HEK293 (cell line): ENCODE data around the gene IFT122.
A peak's percentile ranks its signal among the peaks of the same experiment; 100 is the strongest.
"Not testable (repeated sequence)": the region's sequence is repeated elsewhere in the genome, so short reads cannot be mapped to it uniquely, and the experiment has no call there.

Experiments used
- CTCF ChIA-PET: fragments of 350-600 bp; formaldehyde crosslinking; extraction: SDS; loops from one replicate; lab custom pipeline; 2021; ENCODE audit warnings: antibody characterized with exemption; lab: Yijun Ruan, JAX
- POLR2A ChIA-PET: fragments of 300-600 bp; formaldehyde crosslinking; extraction: SDS; loops from one replicate; lab custom pipeline; 2020; ENCODE audit warnings: antibody characterized with exemption, inconsistent platforms; lab: Yijun Ruan, JAX
- H3K27ac ChIP-seq: fragments of 200-500 bp; sonication (Bioruptor generic); 2 replicates; pipeline ENCODE4 v1.5.1; 2014; ENCODE audit warnings: low read depth, low read length, control low read depth, inconsistent platforms; ENCODE audit errors: extremely low read depth
- H3K36me3 ChIP-seq, 2 experiments: fragments of 200-500 bp in 1 of 2; sonication (Bioruptor generic) in 1 of 2; 1 replicate in 1 of 2; 2 replicates in 1 of 2; pipeline ENCODE4 v1.5.1; 2014 to 2017; ENCODE audit warnings: inconsistent platforms in 2 of 2, low read length in 2 of 2; ENCODE audit not compliant: control insufficient read depth in 2 of 2, insufficient read depth in 1 of 2
- H3K4me1 ChIP-seq: fragments of 200-500 bp; sonication (Bioruptor generic); 2 replicates; pipeline ENCODE4 v1.5.1; 2014; ENCODE audit warnings: mild to moderate bottlenecking, low read length, inconsistent platforms; ENCODE audit not compliant: control insufficient read depth, insufficient read depth
- H3K4me3 ChIP-seq: 2 replicates; pipeline ENCODE4 v1.5.1; 2011; ENCODE audit warnings: low read depth, mild to moderate bottlenecking, control low read depth, low read length, moderate library complexity
- H3K9me3 ChIP-seq: fragments of 200-500 bp; sonication (Bioruptor generic); 2 replicates; pipeline ENCODE4 v1.5.1; 2014; ENCODE audit warnings: low read depth, low read length, inconsistent platforms; ENCODE audit not compliant: control insufficient read depth, insufficient read depth
- CTCF ChIP-seq: fragments of 450-650 bp; formaldehyde crosslinking; IDR thresholded peaks from 2 replicates; pipeline ENCODE4 v1.5.1; 2016; ENCODE audit warnings: missing biosample characterization, missing genetic modification characterization
- GLI2 ChIP-seq: fragments of 450-650 bp; formaldehyde crosslinking; IDR thresholded peaks from 2 replicates; pipeline ENCODE4; 2017; ENCODE audit warnings: missing biosample characterization, missing genetic modification characterization, low read depth, borderline replicate concordance
- GLI4 ChIP-seq: fragments of 450-650 bp; formaldehyde crosslinking; IDR thresholded peaks from 2 replicates; pipeline ENCODE4 v1.5.1; 2016; ENCODE audit warnings: missing biosample characterization, missing genetic modification characterization
- INSM2 ChIP-seq: fragments of 450-650 bp; formaldehyde crosslinking; IDR thresholded peaks from 2 replicates; pipeline ENCODE4 v1.5.1; 2016; ENCODE audit warnings: missing biosample characterization, missing genetic modification characterization
- OVOL3 ChIP-seq: fragments of 450-650 bp; formaldehyde crosslinking; IDR thresholded peaks from 2 replicates; pipeline ENCODE4 v1.5.1; 2016; ENCODE audit warnings: missing biosample characterization, missing genetic modification characterization
- REST ChIP-seq: fragments of 450-650 bp; formaldehyde crosslinking; IDR thresholded peaks from 2 replicates; pipeline ENCODE4 v1.5.1; 2016; ENCODE audit warnings: missing biosample characterization, missing genetic modification characterization
- TSHZ1 ChIP-seq: fragments of 450-650 bp; formaldehyde crosslinking; IDR thresholded peaks from 2 replicates; pipeline ENCODE4 v1.5.1; 2016; ENCODE audit warnings: missing biosample characterization, missing genetic modification characterization, borderline replicate concordance
- ZNF610 ChIP-seq: fragments of 450-650 bp; formaldehyde crosslinking; IDR thresholded peaks from 2 replicates; pipeline ENCODE4 v1.5.1; 2016; ENCODE audit warnings: missing biosample characterization, missing genetic modification characterization, borderline replicate concordance
- ZNF843 ChIP-seq: fragments of 450-650 bp; formaldehyde crosslinking; IDR thresholded peaks from 2 replicates; pipeline ENCODE4 v1.5.1; 2016; ENCODE audit warnings: missing biosample characterization, missing genetic modification characterization

IFT122 gene

GRCh38 chr3:129439817-129440617 is at the start of gene IFT122, which contains the start of gene MBD4 (continued):
- 0 out of 2 replicates have a peak, but pooled peaks have one; percentile 15 for TF ChIP-seq TSHZ1 (tag by site-specific recombination)
- peak; percentile 38; the same call in 1 of the 2 replicates for TF ChIP-seq INSM2 (tag by site-specific recombination)
- TF ChIP-seq OVOL3 (tag by site-specific recombination) = peak; percentile 56; the same call in 1 of the 2 replicates
- no peak for TF ChIP-seq GLI2 (tag by site-specific recombination)
- peak; percentile 48; the same call in 1 of the 2 replicates for TF ChIP-seq ZNF843 (tag by site-specific recombination)
- peak; percentile 87 for TF ChIP-seq REST (tag by site-specific recombination)
- TF ChIP-seq ZNF610 (tag by site-specific recombination) = peak; percentile 98
- no peak for TF ChIP-seq GLI4 (tag by site-specific recombination)
- TF ChIP-seq CTCF (tag by site-specific recombination) = peak; percentile 23; the same call in 1 of the 2 replicates

- H3K36me3 ChIP-seq = peaks cover 0 to 89% of the 10 kb centered on the region in 2 experiments; a peak in 2 of 3 replicates
- H3K27ac ChIP-seq, H3K4me1 ChIP-seq, H3K4me3 ChIP-seq, H3K9me3 ChIP-seq, CTCF ChIA-PET, POLR2A ChIA-PET: not testable (repeated sequence)
Measured at GRCh38 chr3:129391583-129391982, 48.4 kb upstream of the IFT122 start.

- H3K9me3 ChIP-seq, CTCF ChIA-PET, H3K4me1 ChIP-seq, H3K27ac ChIP-seq, H3K4me3 ChIP-seq, POLR2A ChIA-PET: not testable (repeated sequence)
- peaks cover 0 to 89% of the 10 kb centered on the region in 2 experiments; a peak in 1 of 3 replicates for H3K36me3 ChIP-seq
Measured at GRCh38 chr3:129392106-129392887, 47.7 kb upstream of the IFT122 start.
